Activated T-cell treated with anti-CD3 and anti-CD28 coated beads for 4 hours (primary cell): ENCODE data around the gene CCL27.

ENCODE experiments used
- DNase-seq: peaks from one replicate; pipeline ENCODE4 v3.0.0-alpha.2; 2020

The CCL27 gene

DNA sequence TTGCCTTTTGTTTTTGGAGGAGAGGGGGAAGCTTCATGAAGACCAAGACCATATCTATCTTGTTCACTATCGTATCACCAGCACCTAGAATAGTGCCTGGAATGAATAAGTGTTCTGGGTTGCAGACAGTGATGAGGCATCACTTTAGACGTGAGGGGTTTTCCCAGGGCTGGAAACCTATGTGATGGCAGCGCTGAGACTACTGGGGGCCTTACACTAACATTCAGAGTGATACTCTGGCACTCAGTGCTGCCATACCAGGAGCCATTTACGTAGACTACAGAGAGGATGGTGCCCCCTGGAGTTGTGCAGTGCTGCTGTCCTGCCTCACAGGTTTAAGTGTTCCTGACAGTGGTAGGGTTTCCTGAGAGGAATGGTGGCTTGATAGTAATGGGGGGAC is 21.7 kb upstream of the CCL27 start:
- no peak for DNase-seq

- DNase-seq, result no peak
Measured at GRCh38 chr9:34675869-34676268, 13.4 kb upstream of the CCL27 start.

- DNase-seq, result peak; percentile 47
Measured at GRCh38 chr9:34675048-34675714, 12.7 kb upstream of the CCL27 start.

GRCh38 chr9:34674440-34674839 is 12.0 kb upstream of the CCL27 start:
- no peak for DNase-seq

DNA sequence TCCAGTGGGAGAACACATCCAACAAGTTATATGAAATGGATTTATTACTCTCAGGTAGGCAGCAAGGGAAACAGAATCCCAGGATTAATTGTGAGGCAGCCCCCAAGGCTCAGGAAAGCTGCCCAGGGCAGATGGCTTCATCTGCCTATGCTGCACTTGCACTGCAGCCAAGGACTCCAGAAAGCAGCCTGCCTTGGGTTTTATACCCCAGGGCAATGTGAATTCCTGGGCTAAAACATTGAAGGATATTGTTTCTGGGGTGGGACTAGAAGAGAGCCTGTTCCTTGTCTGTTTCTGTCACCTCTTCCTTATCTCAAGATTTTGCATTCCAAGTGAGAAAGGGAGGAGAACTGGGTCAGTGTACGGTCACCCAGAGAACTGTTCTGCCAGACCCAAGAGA is 8.8 kb upstream of the CCL27 start:
- no peak for DNase-seq

- no peak for DNase-seq
Measured at GRCh38 chr9:34669809-34670562, 7.5 kb upstream of the CCL27 start.

GRCh38 chr9:34665381-34666250 is 3.2 kb upstream of the CCL27 start:
- peak; percentile 80 for DNase-seq

DNA sequence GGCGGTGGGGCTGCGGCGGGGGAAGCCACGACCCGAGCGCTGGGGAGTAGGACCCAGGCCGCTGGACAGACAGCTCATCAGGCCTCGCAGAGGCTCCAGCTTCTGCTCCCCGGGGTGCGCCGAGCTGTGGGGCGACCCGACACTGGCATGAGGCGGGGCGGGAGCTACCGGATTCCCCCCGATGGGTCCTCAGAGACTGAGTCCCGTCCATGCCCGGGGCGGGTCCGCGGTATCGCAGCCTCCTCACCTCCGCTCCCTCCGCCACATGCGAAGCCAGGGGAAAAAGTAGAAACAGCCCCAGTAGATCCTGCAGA is 2.6 kb upstream of the CCL27 start:
- DNase-seq, result no peak

- peak; percentile 63 for DNase-seq
Measured at GRCh38 chr9:34664281-34665066, 2.0 kb upstream of the CCL27 start.

DNA sequence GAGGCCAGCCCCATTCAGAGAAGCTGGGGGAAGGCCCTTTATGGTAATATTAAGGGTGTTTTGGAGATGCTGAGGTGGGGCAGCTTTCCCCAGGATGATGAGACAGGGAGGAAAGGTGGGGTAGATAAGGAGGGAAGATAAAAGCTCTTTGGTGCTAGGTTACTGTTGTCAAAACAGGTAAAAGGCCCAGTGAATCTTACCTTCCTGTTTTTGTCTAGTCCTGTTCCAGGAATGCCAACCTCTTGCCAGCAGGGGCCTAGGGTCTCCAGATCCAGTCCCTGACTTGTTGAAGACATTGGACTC is 797 bp upstream of the CCL27 start:
- DNase-seq, result no peak

DNA sequence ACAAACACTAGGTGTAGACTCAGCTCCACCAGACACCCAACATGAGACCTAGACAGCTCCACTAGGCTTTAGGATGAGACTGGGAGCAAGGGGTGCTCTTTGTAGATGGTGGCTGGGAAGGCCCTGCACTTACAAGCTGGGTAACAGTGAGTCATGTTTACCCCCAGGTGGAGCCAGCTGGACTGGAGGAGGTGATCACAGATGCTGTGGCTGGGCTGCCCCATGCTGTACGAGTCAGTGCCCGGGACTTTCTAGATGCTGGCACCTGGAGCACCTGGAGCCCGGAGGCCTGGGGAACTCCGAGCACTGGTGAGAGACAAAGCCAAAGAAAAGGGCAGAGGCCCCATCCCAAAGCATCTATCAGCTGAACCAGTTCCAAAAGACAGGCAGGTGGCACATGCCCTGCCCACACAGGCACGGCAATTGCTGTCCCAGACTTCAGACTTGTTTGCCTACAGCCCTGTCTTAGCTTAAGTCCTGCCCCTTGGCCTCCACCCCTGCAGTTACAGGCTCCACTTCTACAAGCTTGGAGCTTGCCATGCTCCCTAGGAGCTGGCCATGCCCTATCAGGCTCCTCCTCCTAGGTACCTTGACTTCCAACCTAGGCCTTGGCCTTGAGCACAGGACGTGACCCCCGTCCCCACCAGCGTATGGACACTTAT is 2.7 kb downstream of the CCL27 start:
- no peak for DNase-seq

GRCh38 chr9:34658461-34658860 is 4.0 kb downstream of the CCL27 start:
- DNase-seq, result no peak

DNA sequence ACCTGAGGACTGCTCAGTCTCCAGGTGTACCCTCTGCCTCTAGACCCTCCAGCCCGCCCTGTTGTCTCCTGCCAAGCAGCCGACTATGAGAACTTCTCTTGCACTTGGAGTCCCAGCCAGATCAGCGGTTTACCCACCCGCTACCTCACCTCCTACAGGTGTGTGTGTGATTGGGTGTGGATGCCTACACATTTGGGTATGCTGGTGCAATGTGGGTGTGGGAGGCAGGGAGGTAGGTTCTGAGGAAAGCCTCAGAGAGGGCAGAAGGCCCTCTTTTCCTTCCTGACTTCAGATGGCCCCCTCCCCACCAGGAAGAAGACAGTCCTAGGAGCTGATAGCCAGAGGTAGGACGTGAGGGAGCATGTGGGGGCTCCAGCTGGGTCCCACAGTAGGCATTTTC is 5.5 kb downstream of the CCL27 start:
- DNase-seq, result no peak

DNA sequence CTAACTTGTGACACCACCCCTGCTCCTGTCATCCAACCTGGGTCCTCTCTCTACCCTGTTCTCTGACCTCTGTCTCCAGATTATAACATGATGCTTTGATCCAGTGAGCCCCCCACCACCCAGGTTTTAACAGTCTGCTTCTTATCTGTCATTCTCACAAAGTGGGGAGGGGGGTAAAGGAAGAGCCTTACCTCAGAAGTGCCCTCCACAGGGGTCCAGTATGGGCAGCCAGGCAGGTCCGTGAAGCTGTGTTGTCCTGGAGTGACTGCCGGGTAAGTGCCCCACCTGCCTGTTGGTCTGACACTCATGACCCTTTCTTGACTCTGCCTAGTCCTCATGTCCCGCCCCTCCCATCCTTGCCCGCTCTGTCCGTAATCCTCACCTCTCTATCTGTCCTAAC is 7.1 kb downstream of the CCL27 start:
- DNase-seq, result no peak

DNA sequence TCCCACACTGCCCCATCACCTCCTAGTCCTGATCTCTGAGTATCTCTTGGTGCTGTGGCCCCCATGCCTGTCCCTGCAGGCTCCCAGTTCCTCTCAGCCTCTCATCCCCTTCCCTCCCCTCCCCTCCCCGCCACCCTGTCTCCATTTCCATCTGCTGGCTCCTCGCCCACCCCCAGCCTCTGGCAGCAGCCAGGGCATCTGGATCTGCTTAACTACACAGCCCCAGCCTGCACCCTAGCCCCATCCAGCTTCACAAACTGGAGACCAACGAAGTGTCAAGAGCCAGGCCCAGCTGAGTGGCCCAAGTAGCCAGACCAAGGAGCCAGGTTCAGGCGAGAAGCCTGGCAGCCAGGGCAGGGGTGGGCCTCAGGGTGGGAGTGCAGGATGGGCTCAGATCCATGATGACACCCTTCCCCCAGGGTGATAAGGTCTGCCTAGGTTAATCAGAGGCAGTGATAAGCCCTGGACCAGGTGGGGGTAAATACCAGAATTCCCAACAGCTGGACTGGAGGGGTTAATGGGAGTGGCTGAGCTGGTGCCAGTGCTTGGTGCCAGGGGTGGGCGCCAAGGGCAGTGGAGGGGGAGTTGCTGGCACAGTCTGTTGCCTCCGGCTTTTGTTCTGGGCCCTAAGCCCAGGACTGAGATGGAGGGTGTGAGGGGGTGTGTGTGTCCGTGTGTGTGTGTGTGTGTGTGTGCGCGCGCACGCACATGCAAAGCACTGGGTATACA is 8.0 kb downstream of the CCL27 start:
- DNase-seq, result no peak

DNA sequence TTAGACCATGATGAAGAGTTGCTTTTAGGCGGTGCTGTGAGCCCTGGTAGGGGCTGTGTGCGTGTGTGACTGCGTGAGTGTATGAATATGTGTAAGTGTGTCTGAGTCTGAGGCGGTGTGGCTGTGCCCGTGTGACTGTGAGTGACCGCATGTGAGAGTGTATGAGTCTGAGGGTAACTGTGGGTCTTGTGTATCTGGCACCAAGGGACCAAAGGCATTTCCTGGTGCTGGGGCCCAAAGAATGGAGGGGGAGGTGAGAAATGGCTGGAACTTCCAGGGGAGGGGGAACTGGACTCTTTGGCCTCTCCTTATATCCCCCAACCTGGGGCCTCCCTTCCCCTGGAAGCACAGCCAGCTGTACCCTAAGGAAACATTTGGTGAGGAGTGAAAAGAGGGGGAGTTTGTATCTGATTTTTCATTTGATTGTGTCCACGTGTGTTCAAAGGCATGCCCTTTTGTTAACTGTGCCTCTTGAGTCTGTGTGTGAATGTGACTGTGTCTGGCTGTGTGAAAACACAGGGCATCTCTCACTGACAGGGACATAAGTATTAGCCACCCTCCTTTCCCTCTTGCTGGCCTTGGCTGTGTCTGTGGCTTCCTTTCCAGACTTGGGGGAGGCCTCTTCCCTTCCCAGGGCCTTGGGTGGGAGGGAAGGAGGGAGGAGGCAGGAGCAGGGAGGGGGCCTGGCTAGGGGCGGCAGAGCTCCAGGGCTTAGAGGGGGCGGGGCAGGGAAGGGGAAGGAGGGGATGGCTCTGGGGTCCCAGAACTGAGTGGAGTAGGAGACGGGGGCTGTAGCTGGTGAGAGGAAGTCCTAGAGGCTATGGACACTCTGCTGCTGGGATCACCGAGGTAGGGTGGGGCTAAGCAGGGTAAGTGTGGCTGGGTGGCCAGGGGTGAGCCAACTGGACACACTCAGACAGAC is 9.0 kb downstream of the CCL27 start:
- no peak for DNase-seq

GRCh38 chr9:34652602-34653000 is 9.9 kb downstream of the CCL27 start:
- DNase-seq, result no peak

DNA sequence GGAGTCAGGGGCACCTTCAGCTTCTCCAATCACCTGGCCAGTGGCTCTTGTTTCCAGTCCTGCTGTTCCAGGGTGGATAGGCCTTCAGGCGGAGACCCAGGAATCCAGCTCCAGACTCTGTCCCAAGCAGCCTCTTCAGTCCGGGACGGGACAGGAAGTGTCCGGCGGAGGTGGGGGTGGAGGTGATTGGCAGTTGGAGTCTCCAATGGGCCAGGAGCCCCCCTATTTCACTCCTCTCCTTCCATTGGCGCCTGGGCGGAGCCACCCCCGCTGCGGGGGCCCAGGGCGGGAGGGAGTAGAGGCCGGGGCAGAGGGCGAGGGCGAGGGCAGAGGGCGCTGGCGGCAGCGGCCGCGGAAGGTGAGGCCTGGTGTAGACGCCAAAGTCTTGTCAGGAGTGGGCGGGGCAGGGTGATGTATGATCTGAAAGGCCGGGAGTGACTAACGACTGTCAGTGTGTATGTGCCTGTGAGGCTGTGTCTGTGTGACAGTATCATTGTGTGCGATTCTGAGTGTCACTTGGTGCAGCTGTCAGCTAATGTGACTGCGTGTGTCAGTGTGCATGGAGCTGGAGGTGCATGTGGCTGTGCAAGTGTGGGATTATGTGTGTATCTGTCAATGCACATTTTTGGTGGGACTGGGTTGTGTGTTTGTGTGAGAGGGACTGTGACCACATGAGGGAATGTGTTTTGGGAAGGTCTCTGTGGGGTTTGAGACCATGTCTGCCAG is 10.4 kb downstream of the CCL27 start, which contains the start of gene IL11RA:
TSS of gene IL11RA (plus strand) at position 310 of the 726 bp plus-strand sequence. CDS start 3,033 bp downstream, outside the sequence.
- peak; percentile 45 for DNase-seq

- DNase-seq, result no peak
Measured at GRCh38 chr9:34651321-34651720, 11.1 kb downstream of the CCL27 start.

GRCh38 chr9:34650816-34651215 is 11.6 kb downstream of the CCL27 start:
- DNase-seq, result no peak
